ENCODE results near the gene LIN7B. TPM values are rescaled to one million over a fixed set of nuclear protein-coding genes. Genes with fewer than 3 reads are reported as not detected.

LIN7B gene
- total and polyA plus RNA-seq, 2 of the 13 experiments (the other 11 are each of a cell fraction or from before 2014, with no cell fraction given): 5.3 to 7.6 TPM

GRCh38 chr19:49119411-49120324, 5.5 kb downstream of the LIN7B start, which contains the start of gene PPFIA3 (continued):
- peak; percentile 39; the same call in 1 of the 2 replicates for TF ChIP-seq PHF21A (CRISPR knock-in tag; IDR thresholded peaks at IDR 0.05)
- 0 out of 2 replicates have a peak, but pooled peaks have one; percentile 69 for TF ChIP-seq E2F5 (CRISPR knock-in tag; conservative IDR thresholded peaks at IDR 0.05)
- TF ChIP-seq ZSCAN9 (CRISPR knock-in tag; IDR thresholded peaks at IDR 0.05; ENCODE audit: borderline replicate concordance): 0 out of 2 replicates have a peak, but pooled peaks have one; percentile 67
- peak; percentile 21; the same call in 1 of the 2 replicates for TF ChIP-seq ZNF891 (CRISPR knock-in tag; IDR thresholded peaks at IDR 0.05)
- TF ChIP-seq AKAP8 (CRISPR knock-in tag; IDR thresholded peaks at IDR 0.05): no peak
- no peak for TF ChIP-seq ZXDC (CRISPR knock-in tag; IDR thresholded peaks at IDR 0.05)
- no peak for TF ChIP-seq SMYD3 (CRISPR knock-in tag; IDR thresholded peaks at IDR 0.05)
- TF ChIP-seq ARHGAP35 (CRISPR knock-in tag; IDR thresholded peaks at IDR 0.05; ENCODE audit: borderline replicate concordance): no peak; the same call in 1 of the 2 replicates
- no peak for TF ChIP-seq ZSCAN30 (CRISPR knock-in tag; IDR thresholded peaks at IDR 0.05)
- peak; percentile 78; the same call in 1 of the 2 replicates for TF ChIP-seq THRA (CRISPR knock-in tag; IDR thresholded peaks at IDR 0.05; ENCODE audit: borderline replicate concordance)
- TF ChIP-seq PAF1 (CRISPR knock-in tag; IDR thresholded peaks at IDR 0.05): no peak
- TF ChIP-seq SP2 (CRISPR knock-in tag; IDR thresholded peaks at IDR 0.05): peak; percentile 57; the same call in 1 of the 2 replicates
- TF ChIP-seq HDAC2 (CRISPR knock-in tag; IDR thresholded peaks at IDR 0.05): peak; percentile 47; the same call in 1 of the 2 replicates
- TF ChIP-seq FOXA3 (CRISPR knock-in tag; IDR thresholded peaks at IDR 0.05): peak; percentile 34; the same call in 1 of the 2 replicates
- TF ChIP-seq BORCS8-MEF2B (CRISPR knock-in tag; IDR thresholded peaks at IDR 0.05): 0 out of 2 replicates have a peak, but pooled peaks have one; percentile 67
- 0 out of 2 replicates have a peak, but pooled peaks have one; percentile 81 for TF ChIP-seq ZFYVE20 (CRISPR knock-in tag; IDR thresholded peaks at IDR 0.05; ENCODE audit: borderline replicate concordance, low read depth)
- no peak for TF ChIP-seq CCAR2 (optimal IDR thresholded peaks at IDR 0.05; ENCODE audit: low read depth, low read length)
- no peak for TF ChIP-seq CAMTA2 (CRISPR knock-in tag; IDR thresholded peaks at IDR 0.05; ENCODE audit: borderline replicate concordance)
- no peak for TF ChIP-seq ZNF75D (CRISPR knock-in tag; IDR thresholded peaks at IDR 0.05; ENCODE audit: borderline replicate concordance)
- TF ChIP-seq ZSCAN21 (CRISPR knock-in tag; IDR thresholded peaks at IDR 0.05; ENCODE audit: borderline replicate concordance): peak; percentile 72; the same call in 1 of the 2 replicates
- no peak for TF ChIP-seq PAWR (CRISPR knock-in tag; IDR thresholded peaks at IDR 0.05; ENCODE audit: borderline replicate concordance)
- TF ChIP-seq ZNF101 (CRISPR knock-in tag; IDR thresholded peaks at IDR 0.05; ENCODE audit: borderline replicate concordance, low read depth): no peak
- no peak for TF ChIP-seq GTF2F1 (IDR thresholded peaks at IDR 0.05; ENCODE audit: low read length)
- no peak for TF ChIP-seq ZNF550 (CRISPR knock-in tag; IDR thresholded peaks at IDR 0.05; ENCODE audit: borderline replicate concordance)

Measured in HepG2 (cell line).